ENCODE measurements around the gene DQX1. TPM values are rescaled to one million over a fixed set of nuclear protein-coding genes. Genes with fewer than 3 reads are reported as not detected.
A peak's percentile ranks its signal among the peaks of the same experiment; 100 is the strongest.

DQX1 gene
- total and polyA plus RNA-seq, 2 of the 4 experiments (the other 2 are of a cell fraction): 0.07 TPM; not detected in 1

GRCh38 chr2:74498500-74499266 is 27.3 kb downstream of the DQX1 start:
- Histone ChIP-seq H2BK120ac (ENCODE audit: low read depth, low read length) (no peak overlapping the region), H3K18ac (ENCODE audit: low read depth, low read length) (no peak overlapping the region), H3K27me3 (ENCODE audit: control insufficient read depth, insufficient read depth, low read length) (peaks cover 38% of the 10 kb centered on the region), H3K27ac (ENCODE audit: insufficient read depth, low read length) (no peak overlapping the region), H4K20me1 (ENCODE audit: insufficient read depth, low read length) (no peaks in the 10 kb centered on the region), H3K4me3 (ENCODE audit: insufficient read depth, low read depth, low read length) (peak overlapping the region; percentile 12; the same call in 1 of the 2 replicates), H3K36me3 (ENCODE audit: control insufficient read depth, insufficient read depth, low read length) (peaks cover 3% of the 10 kb centered on the region; the same call in 1 of the 2 replicates), H3K4me1 (ENCODE audit: control insufficient read depth, insufficient read depth, low read length) (peaks cover 13% of the 10 kb centered on the region), H3K9me1 (ENCODE audit: insufficient read depth, low read length) (no peaks in the 10 kb centered on the region), H2BK15ac (ENCODE audit: low read depth, low read length) (no peak overlapping the region), H2BK5ac (ENCODE audit: low read depth, low read length, poor library complexity, severe bottlenecking) (no peak overlapping the region), H3K9ac (ENCODE audit: low read depth, low read length) (no peak overlapping the region), H2AK9ac (replicated peaks; ENCODE audit: low read depth, low read length, poor library complexity) (no peak overlapping the region), H3K79me1 (ENCODE audit: low read depth in 1 of 2, low read length in 2 of 2) (peaks cover 0 to 11% of the 10 kb centered on the region in 2 experiments; a peak in 2 of 4 replicates), H2BK20ac (ENCODE audit: low read depth, low read length) (no peak overlapping the region), H3K9me3 (ENCODE audit: control insufficient read depth, insufficient read depth, low read length) (no peaks in the 10 kb centered on the region), H3K23ac (ENCODE audit: low read depth, low read length) (no peak overlapping the region), H3K4me2 (ENCODE audit: low read depth, low read length) (peak overlapping the region; percentile 74), H3K56ac (ENCODE audit: extremely low read depth, insufficient read depth, low read length) (no peak overlapping the region), H3K4ac (ENCODE audit: low read depth, low read length) (no peak overlapping the region), H4K8ac (ENCODE audit: low read depth in 2 of 2, low read length in 2 of 2) (no peak overlapping the region; a peak in 1 of 4 replicates), H2AK5ac (ENCODE audit: low read depth, low read length) (no peak overlapping the region), H3K14ac (replicated peaks; ENCODE audit: low read depth, low read length) (no peak overlapping the region), H4K5ac (ENCODE audit: low read depth, low read length) (no peak overlapping the region), H2AFZ (replicated peaks; ENCODE audit: low read length, poor library complexity) (peak overlapping the region; percentile 76), H4K91ac (ENCODE audit: insufficient read depth, low read depth, low read length) (no peak overlapping the region)
- ChIA-PET CTCF (interaction anchor here (0.6 to 0.7 kb wide), 2 partner anchors 12 to 89 kb away, joined by 3 to 8 read pairs; no protein-coding TSS in a partner anchor), POLR2A (ENCODE audit: unreplicated experiment) (no interaction called here)
- no peak for TF ChIP-seq CTCF (conservative IDR thresholded peaks at IDR 0.05; ENCODE audit: low read depth, low read length)
- TF ChIP-seq SMC3 (IDR thresholded peaks at IDR 0.05; ENCODE audit: low read depth, low read length): no peak
- TF ChIP-seq RCOR1 (IDR thresholded peaks at IDR 0.05; ENCODE audit: insufficient replicate concordance, low read length): no peak
- no peak for TF ChIP-seq CEBPB (IDR thresholded peaks at IDR 0.05; ENCODE audit: low read depth, low read length)
- no peak for TF ChIP-seq MAFK (IDR thresholded peaks at IDR 0.05; ENCODE audit: low read depth, low read length)
- no peak for TF ChIP-seq NFE2L2 (IDR thresholded peaks at IDR 0.05; ENCODE audit: low read depth, low read length)
- TF ChIP-seq MAZ (IDR thresholded peaks at IDR 0.05; ENCODE audit: borderline replicate concordance, low read depth, low read length): no peak
- TF ChIP-seq FOS (IDR thresholded peaks at IDR 0.05; ENCODE audit: low read depth, low read length): no peak
- no peak for TF ChIP-seq POLR2A (IDR thresholded peaks at IDR 0.05; ENCODE audit: low read depth, low read length)
- TF ChIP-seq CHD1 (IDR thresholded peaks at IDR 0.05; ENCODE audit: low read depth, low read length): no peak
- no peak for TF ChIP-seq MXI1 (IDR thresholded peaks at IDR 0.05; ENCODE audit: borderline replicate concordance, low read depth, low read length)
- no peak for TF ChIP-seq ELK1 (IDR thresholded peaks at IDR 0.05; ENCODE audit: borderline replicate concordance, low read depth, low read length)
- TF ChIP-seq RFX5 (IDR thresholded peaks at IDR 0.05; ENCODE audit: low read depth, low read length): no peak
- TF ChIP-seq RAD21 (IDR thresholded peaks at IDR 0.05; ENCODE audit: low read length): no peak
- TF ChIP-seq BHLHE40 (IDR thresholded peaks at IDR 0.05; ENCODE audit: low read depth, low read length): no peak
- no TSS peak for BruUV-seq (replicated peaks)
- peak; percentile 18; the same call in 1 of the 2 replicates for ATAC-seq (ENCODE audit: low read depth)
- dilution Hi-C loops (cut with HindIII; ENCODE audit: low sequenced_read_pairs, unreplicated experiment) (no loop called here), intact Hi-C loops (cut with micrococcal nuclease) (no loop called here), in situ Hi-C loops (cut with MboI; ENCODE audit: low sequenced_read_pairs) (loop anchor here (25.0 kb wide), 1 partner anchor 364 kb away; no protein-coding TSS in a partner anchor)
- WGBS, 2 experiments (ENCODE audit: extremely low coverage in 2 of 2, insufficient read length in 1 of 2): 11% methylated on average over 18 of the region's 41 CpGs; no CpG with 5 or more reads in 1 of the 2 experiments
- DNase-seq: no peak

All from IMR-90 (cell line).